Left lung (tissue), 10 donors: Measurements from ENCODE around the gene TAP2. TPM values are rescaled to one million over a fixed set of nuclear protein-coding genes. Genes with fewer than 3 reads are reported as not detected.
A peak's percentile ranks its signal among the peaks of the same experiment; 100 is the strongest.

ENCODE experiments used
- ATAC-seq: fragments of 200-7000 bp; cut with Tn5 transposase; one replicate; pipeline ENCODE4 v1.9.1; 2020; ENCODE audit warnings: moderate library complexity
- DNase-seq, 4 donors: peaks; one replicate each; pipeline ENCODE4 v3.0.0-alpha.2; 2013 to 2020
- H3K27ac ChIP-seq, 2 donors: fragments of 200-600 bp; sonication (generic) in 1 of 2; one replicate each; pipeline versions ENCODE4 v1.5.0 to v1.8.0; 2020 to 2021
- H3K27me3 ChIP-seq, 2 donors: fragments of 200-600 bp; sonication (generic) in 1 of 2; one replicate each; pipeline versions ENCODE4 v1.5.0 to v1.8.0; 2020 to 2021
- H3K36me3 ChIP-seq, 2 donors: fragments of 200-600 bp; sonication (generic) in 1 of 2; one replicate each; pipeline versions ENCODE4 v1.5.0 to v1.8.0; 2020 to 2021
- H3K4me1 ChIP-seq, 2 donors: fragments of 200-600 bp; one replicate each; pipeline ENCODE4 v1.8.0; 2021
- H3K4me3 ChIP-seq, 2 donors: fragments of 200-600 bp; sonication (generic) in 1 of 2; one replicate each; pipeline versions ENCODE4 v1.5.0 to v1.8.0; 2020 to 2021; ENCODE audit warnings: mild to moderate bottlenecking in 1 of 2
- H3K9me3 ChIP-seq, 2 donors: fragments of 200-600 bp; sonication (generic) in 1 of 2; one replicate each; pipeline versions ENCODE4 v1.5.0 to v1.8.0; 2020 to 2021
- CTCF ChIP-seq, 2 donors: fragments of 200-600 bp; sonication (generic) in 1 of 2; IDR thresholded peaks; one replicate each; pipeline versions ENCODE4 v1.5.0 to v1.8.0; 2021; ENCODE audit warnings: antibody characterized with exemption in 2 of 2
- intact Hi-C, 2 donors: fragments of 100-400 bp; cut with DNase I; formaldehyde crosslinking; loops; one replicate each; pipeline versions ENCODE4 v1.11.2 to v1.14.2; 2022
- polyA plus RNA-seq, 6 donors: library from polyadenylated mRNA; unstranded; fragments of 120-200 nt; gene quantifications; one replicate each; pipeline ENCODE4 v1.2.1, GENCODE V29; 2013; ENCODE audit not compliant: insufficient read length in 6 of 6
- total RNA-seq, 2 donors: library from RNA; stranded (reverse); fragmentation: NEBNext Ultra II Directional; extraction: Animal tissue kit (Norgen Biotek cat#: 25700); gene quantifications; one replicate each; pipeline ENCODE4 v1.2.1, GENCODE V29; 2021
- donor health status: DM: no; HTN: yes; CAD: no.
- donor health status: DM: no; HTN: no; CAD: no.

TAP2 gene
- total and polyA plus RNA-seq, 8 donors: 14.3 to 90.0 (median 17.8) TPM

- peak; percentile 85 to 87 for TF ChIP-seq CTCF (IDR thresholded peaks at IDR 0.05)
- peaks cover 0 to 12% of the 10 kb centered on the region in 2 donors for H3K4me1 ChIP-seq
- intact Hi-C loops: no loop called here
- no peaks in the 10 kb centered on the region for H3K27me3 ChIP-seq
- DNase-seq (peak in 3 of 4 donors; percentile 73 to 87 (median 74)), ATAC-seq (peak; percentile 90)
- no peaks in the 10 kb centered on the region for H3K9me3 ChIP-seq
- no peak overlapping the region for H3K4me3 ChIP-seq
- H3K27ac ChIP-seq: no peak overlapping the region
- H3K36me3 ChIP-seq: no peaks in the 10 kb centered on the region
Observed at GRCh38 chr6:32868257-32868788, 29.8 kb upstream of the TAP2 start.

DNA sequence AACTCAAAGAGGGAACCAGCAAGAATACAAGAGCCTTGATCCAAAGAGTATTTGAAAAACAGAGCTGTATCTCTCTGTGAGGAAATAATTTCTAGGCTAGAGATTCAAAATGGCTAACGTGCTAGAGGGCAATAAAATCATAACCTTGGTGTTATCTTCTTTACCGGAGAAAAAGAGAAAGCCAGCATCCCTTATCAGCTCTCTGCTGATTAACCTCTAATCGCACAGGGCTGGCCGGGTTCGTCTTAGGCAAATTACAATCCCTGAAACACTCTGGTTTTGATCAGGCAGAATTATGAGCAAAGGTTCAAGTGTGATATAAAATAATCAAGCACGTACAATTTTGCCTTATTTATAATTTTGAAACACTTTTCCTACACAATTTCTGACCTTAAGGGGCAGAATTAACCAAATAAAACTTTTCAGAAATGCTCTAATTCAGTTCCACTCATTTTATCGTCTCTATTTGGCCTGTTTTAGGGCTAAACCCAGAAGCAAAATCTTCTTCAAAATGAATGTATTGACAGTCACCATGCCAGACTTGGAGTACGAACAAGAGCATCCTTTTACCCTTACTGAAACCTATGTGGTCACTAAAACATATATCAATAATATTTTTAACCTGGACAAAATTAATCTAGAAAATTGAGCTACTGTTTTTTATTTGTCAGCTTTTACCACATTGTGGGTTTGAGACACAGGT, 29.2 kb upstream of the TAP2 start:
- Histone ChIP-seq H3K27ac (peak overlapping the region in 1 of 2 donors; percentile 48), H3K9me3 (no peaks in the 10 kb centered on the region), H3K4me3 (no peak overlapping the region), H3K27me3 (no peaks in the 10 kb centered on the region), H3K36me3 (no peaks in the 10 kb centered on the region), H3K4me1 (peaks cover 0 to 12% of the 10 kb centered on the region in 2 donors)
- DNase-seq (no peak), ATAC-seq (no peak)
- no peak for TF ChIP-seq CTCF (IDR thresholded peaks at IDR 0.05)
- intact Hi-C loops: no loop called here

DNA sequence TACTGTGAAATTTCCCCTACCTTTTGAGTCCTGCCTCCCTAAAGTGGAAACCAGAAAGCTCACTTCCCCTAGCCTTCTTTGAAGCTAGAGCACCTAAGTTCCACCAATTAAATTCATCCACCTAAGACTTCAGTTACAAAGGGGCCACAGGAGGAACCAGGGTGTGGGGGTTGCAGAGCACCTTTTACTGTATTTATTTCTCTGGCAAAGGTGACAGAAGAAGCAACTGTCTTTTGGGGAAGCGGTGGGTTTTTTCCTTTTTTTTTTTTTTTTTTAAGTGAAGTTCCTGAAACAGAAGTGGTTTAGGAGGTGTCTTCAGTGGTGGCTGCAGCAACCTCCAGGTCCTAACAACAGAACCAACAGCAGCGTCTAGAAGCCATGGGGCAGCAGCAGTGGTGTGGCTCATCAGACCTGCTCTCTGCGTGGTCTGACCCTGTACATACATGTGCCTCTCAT, 28.5 kb upstream of the TAP2 start:
- intact Hi-C loops: no loop called here
- no peak for ATAC-seq
- Histone ChIP-seq H3K27me3 (no peaks in the 10 kb centered on the region), H3K9me3 (no peaks in the 10 kb centered on the region), H3K4me1 (peaks cover 0 to 16% of the 10 kb centered on the region in 2 donors), H3K27ac (peak overlapping the region in 1 of 2 donors; percentile 48), H3K36me3 (no peaks in the 10 kb centered on the region), H3K4me3 (no peak overlapping the region)
- no peak for DNase-seq
- TF ChIP-seq CTCF (IDR thresholded peaks at IDR 0.05): no peak

GRCh38 chr6:32865724-32866443, 27.3 kb upstream of the TAP2 start:
- ATAC-seq: no peak
- H3K4me3 ChIP-seq: no peak overlapping the region
- no peaks in the 10 kb centered on the region for H3K9me3 ChIP-seq
- no peaks in the 10 kb centered on the region for H3K27me3 ChIP-seq
- H3K4me1 ChIP-seq: peaks cover 0 to 19% of the 10 kb centered on the region in 2 donors
- intact Hi-C loops: no loop called here
- H3K27ac ChIP-seq: no peak overlapping the region
- TF ChIP-seq CTCF (IDR thresholded peaks at IDR 0.05): no peak
- DNase-seq: no peak
- peaks cover 0 to 4% of the 10 kb centered on the region in 2 donors for H3K36me3 ChIP-seq

- TF ChIP-seq CTCF (IDR thresholded peaks at IDR 0.05): no peak
- ATAC-seq: no peak
- Histone ChIP-seq H3K36me3 (peaks cover 3 to 34% of the 10 kb centered on the region in 2 donors), H3K4me3 (no peak overlapping the region), H3K9me3 (no peaks in the 10 kb centered on the region), H3K4me1 (peaks cover 0 to 23% of the 10 kb centered on the region in 2 donors), H3K27ac (no peak overlapping the region), H3K27me3 (no peaks in the 10 kb centered on the region)
- no peak for DNase-seq
- intact Hi-C loops: no loop called here
Observed at GRCh38 chr6:32862725-32863124, 24.2 kb upstream of the TAP2 start.
